ENCODE measurements around the gene CACNA1E.

Gene CACNA1E

GRCh38 chr1:181660621-181661020 lies 177.3 kb downstream of the CACNA1E start:
- Histone ChIP-seq H3K9me2 (replicated peaks; ENCODE audit: low read depth, low read length) (no peaks in the 10 kb centered on the region), H4K20me1 (ENCODE audit: insufficient read depth, low read length, poor library complexity, severe bottlenecking) (no peaks in the 10 kb centered on the region), H3K79me2 (ENCODE audit: insufficient read depth, low read length) (no peaks in the 10 kb centered on the region), H3K9me3 (ENCODE audit: insufficient read depth, low read depth, low read length) (no peaks in the 10 kb centered on the region), H3K4me3 (ENCODE audit: low read length, poor library complexity, severe bottlenecking) (no peak overlapping the region), H3K9ac (ENCODE audit: low read depth, low read length, poor library complexity, severe bottlenecking) (no peak overlapping the region), H3K36me3 (ENCODE audit: insufficient read depth, low read length) (no peaks in the 10 kb centered on the region), H3F3A (ENCODE audit: low read depth) (no peaks in the 10 kb centered on the region), H3K4me1 (ENCODE audit: insufficient read depth, low read length, poor library complexity, severe bottlenecking) (no peaks in the 10 kb centered on the region), H3K27me3 (ENCODE audit: insufficient read depth, low read length, poor library complexity, severe bottlenecking) (no peaks in the 10 kb centered on the region), H2AFZ (ENCODE audit: low read length) (no peak overlapping the region), H3K4me2 (ENCODE audit: low read depth, low read length, poor library complexity, severe bottlenecking) (no peak overlapping the region)
- TF ChIP-seq CTCF (conservative IDR thresholded peaks at IDR 0.05; ENCODE audit: low read length), result no peak

GRCh38 chr1:181661569-181661968 lies 178.3 kb downstream of the CACNA1E start:
- H3K9me3 ChIP-seq (ENCODE audit: insufficient read depth, low read depth, low read length), result no peaks in the 10 kb centered on the region
- H2AFZ ChIP-seq (ENCODE audit: low read length), result no peak overlapping the region

GRCh38 chr1:181662606-181663005 lies 179.3 kb downstream of the CACNA1E start:
- no peak overlapping the region for H3K4me2 ChIP-seq (ENCODE audit: low read depth, low read length, poor library complexity, severe bottlenecking)
- no peaks in the 10 kb centered on the region for H3K4me1 ChIP-seq (ENCODE audit: insufficient read depth, low read length, poor library complexity, severe bottlenecking)
- TF ChIP-seq EZH2phosphoT487 (IDR thresholded peaks at IDR 0.05; ENCODE audit: borderline replicate concordance) (no peak), CTCF (conservative IDR thresholded peaks at IDR 0.05; ENCODE audit: low read length) (no peak)

More at GRCh38 chr1:181661569-181661968, 178.3 kb downstream of the CACNA1E start:
- no peaks in the 10 kb centered on the region for H3F3A ChIP-seq (ENCODE audit: low read depth)
- no peak overlapping the region for H3K4me2 ChIP-seq (ENCODE audit: low read depth, low read length, poor library complexity, severe bottlenecking)
- no peaks in the 10 kb centered on the region for H4K20me1 ChIP-seq (ENCODE audit: insufficient read depth, low read length, poor library complexity, severe bottlenecking)
- H3K9ac ChIP-seq (ENCODE audit: low read depth, low read length, poor library complexity, severe bottlenecking), result no peak overlapping the region
- no peaks in the 10 kb centered on the region for H3K79me2 ChIP-seq (ENCODE audit: insufficient read depth, low read length)
- H3K27me3 ChIP-seq (ENCODE audit: insufficient read depth, low read length, poor library complexity, severe bottlenecking), result no peaks in the 10 kb centered on the region
- no peaks in the 10 kb centered on the region for H3K36me3 ChIP-seq (ENCODE audit: insufficient read depth, low read length)
- TF ChIP-seq CTCF (conservative IDR thresholded peaks at IDR 0.05; ENCODE audit: low read length), result no peak
- TF ChIP-seq EZH2phosphoT487 (IDR thresholded peaks at IDR 0.05; ENCODE audit: borderline replicate concordance), result no peak
- no peaks in the 10 kb centered on the region for H3K4me1 ChIP-seq (ENCODE audit: insufficient read depth, low read length, poor library complexity, severe bottlenecking)
- no peaks in the 10 kb centered on the region for H3K9me2 ChIP-seq (replicated peaks; ENCODE audit: low read depth, low read length)
- no peak overlapping the region for H3K4me3 ChIP-seq (ENCODE audit: low read length, poor library complexity, severe bottlenecking)

More at GRCh38 chr1:181662606-181663005, 179.3 kb downstream of the CACNA1E start:
- Histone ChIP-seq H3K27me3 (ENCODE audit: insufficient read depth, low read length, poor library complexity, severe bottlenecking) (no peaks in the 10 kb centered on the region), H4K20me1 (ENCODE audit: insufficient read depth, low read length, poor library complexity, severe bottlenecking) (no peaks in the 10 kb centered on the region), H3K36me3 (ENCODE audit: insufficient read depth, low read length) (no peaks in the 10 kb centered on the region), H2AFZ (ENCODE audit: low read length) (no peak overlapping the region), H3K9ac (ENCODE audit: low read depth, low read length, poor library complexity, severe bottlenecking) (no peak overlapping the region), H3K4me3 (ENCODE audit: low read length, poor library complexity, severe bottlenecking) (no peak overlapping the region), H3K79me2 (ENCODE audit: insufficient read depth, low read length) (no peaks in the 10 kb centered on the region), H3K9me2 (replicated peaks; ENCODE audit: low read depth, low read length) (no peaks in the 10 kb centered on the region), H3K9me3 (ENCODE audit: insufficient read depth, low read depth, low read length) (no peaks in the 10 kb centered on the region), H3F3A (ENCODE audit: low read depth) (no peaks in the 10 kb centered on the region)

Data from Loucy (cell line).